Measurements from ENCODE around the gene CARD11.
A peak's percentile ranks its signal among the peaks of the same experiment; 100 is the strongest.
"Not testable (repeated sequence)": the region's sequence is repeated elsewhere in the genome, so short reads cannot be mapped to it uniquely, and the experiment has no call there.

The CARD11 gene

GRCh38 chr7:2920956-2921652 is 122.6 kb downstream of the CARD11 start:
- Mint-ChIP-seq H3K27ac (no peak overlapping the region), H3K4me3 (no peak overlapping the region), H3K9me3 (peaks cover 8% of the 10 kb centered on the region), H3K27me3 (no peaks in the 10 kb centered on the region), H3K36me3 (peaks cover 79% of the 10 kb centered on the region), H3K4me1 (peaks cover 8% of the 10 kb centered on the region)
- ATAC-seq = no peak

GRCh38 chr7:2920480-2920879 is 123.2 kb downstream of the CARD11 start:
- not testable (repeated sequence) for ATAC-seq, H3K27ac Mint-ChIP-seq

GRCh38 chr7:2920041-2920440 is 123.6 kb downstream of the CARD11 start:
- no peak for ATAC-seq
- H3K27ac Mint-ChIP-seq = no peak overlapping the region

More at GRCh38 chr7:2920480-2920879, 123.2 kb downstream of the CARD11 start:
- H3K36me3 Mint-ChIP-seq = peaks cover 74% of the 10 kb centered on the region
- H3K4me1 Mint-ChIP-seq, H3K4me3 Mint-ChIP-seq, H3K27me3 Mint-ChIP-seq, H3K9me3 Mint-ChIP-seq: not testable (repeated sequence)

GRCh38 chr7:2919256-2919655 is 124.4 kb downstream of the CARD11 start:
- no peak overlapping the region for H3K4me3 Mint-ChIP-seq
- H3K4me1 Mint-ChIP-seq = peaks cover 8% of the 10 kb centered on the region
- H3K36me3 Mint-ChIP-seq = peaks cover 70% of the 10 kb centered on the region
- no peak for ATAC-seq
- no peak overlapping the region for H3K27ac Mint-ChIP-seq
- H3K9me3 Mint-ChIP-seq = peaks cover 8% of the 10 kb centered on the region
- no peaks in the 10 kb centered on the region for H3K27me3 Mint-ChIP-seq

More at GRCh38 chr7:2920041-2920440, 123.6 kb downstream of the CARD11 start:
- Mint-ChIP-seq H3K4me1 (peaks cover 8% of the 10 kb centered on the region), H3K36me3 (peaks cover 70% of the 10 kb centered on the region), H3K4me3 (no peak overlapping the region), H3K9me3 (peaks cover 8% of the 10 kb centered on the region), H3K27me3 (no peaks in the 10 kb centered on the region)

GRCh38 chr7:2918406-2918805 is 125.3 kb downstream of the CARD11 start:
- no peak overlapping the region for H3K4me3 Mint-ChIP-seq
- H3K36me3 Mint-ChIP-seq = peaks cover 62% of the 10 kb centered on the region
- ATAC-seq = no peak
- H3K27ac Mint-ChIP-seq = no peak overlapping the region
- no peaks in the 10 kb centered on the region for H3K27me3 Mint-ChIP-seq
- peaks cover 8% of the 10 kb centered on the region for H3K9me3 Mint-ChIP-seq
- peaks cover 8% of the 10 kb centered on the region for H3K4me1 Mint-ChIP-seq

GRCh38 chr7:2915023-2915422 is 128.6 kb downstream of the CARD11 start:
- H3K4me3 Mint-ChIP-seq = no peak overlapping the region
- no peak overlapping the region for H3K27ac Mint-ChIP-seq
- peaks cover 62% of the 10 kb centered on the region for H3K36me3 Mint-ChIP-seq
- H3K9me3 Mint-ChIP-seq = peaks cover under 1% of the 10 kb centered on the region
- peaks cover 4% of the 10 kb centered on the region for H3K4me1 Mint-ChIP-seq
- ATAC-seq = no peak
- H3K27me3 Mint-ChIP-seq = no peaks in the 10 kb centered on the region

GRCh38 chr7:2913760-2914387 is 129.8 kb downstream of the CARD11 start:
- Mint-ChIP-seq H3K4me1 (peaks cover 4% of the 10 kb centered on the region), H3K27me3 (no peaks in the 10 kb centered on the region), H3K27ac (no peak overlapping the region), H3K4me3 (no peak overlapping the region), H3K9me3 (no peaks in the 10 kb centered on the region), H3K36me3 (peaks cover 57% of the 10 kb centered on the region)
- no peak for ATAC-seq

GRCh38 chr7:2912684-2913439 is 130.8 kb downstream of the CARD11 start:
- no peak for ATAC-seq
- Mint-ChIP-seq H3K27ac (no peak overlapping the region), H3K36me3 (peaks cover 62% of the 10 kb centered on the region), H3K9me3 (no peaks in the 10 kb centered on the region), H3K27me3 (no peaks in the 10 kb centered on the region), H3K4me1 (peaks cover 4% of the 10 kb centered on the region), H3K4me3 (no peak overlapping the region)

- no peaks in the 10 kb centered on the region for H3K27me3 Mint-ChIP-seq
- no peak overlapping the region for H3K4me3 Mint-ChIP-seq
- H3K36me3 Mint-ChIP-seq = peaks cover 67% of the 10 kb centered on the region
- H3K4me1 Mint-ChIP-seq = peaks cover 4% of the 10 kb centered on the region
- no peak for ATAC-seq
- H3K27ac Mint-ChIP-seq = no peak overlapping the region
- no peaks in the 10 kb centered on the region for H3K9me3 Mint-ChIP-seq
Measured at GRCh38 chr7:2911466-2911865, 132.2 kb downstream of the CARD11 start.

GRCh38 chr7:2909471-2910039 is 134.1 kb downstream of the CARD11 start:
- no peak overlapping the region for H3K27ac Mint-ChIP-seq
- H3K9me3 Mint-ChIP-seq = peaks cover 5% of the 10 kb centered on the region
- H3K4me1 Mint-ChIP-seq = peaks cover 4% of the 10 kb centered on the region
- no peak for ATAC-seq
- peaks cover 81% of the 10 kb centered on the region for H3K36me3 Mint-ChIP-seq
- H3K27me3 Mint-ChIP-seq = no peaks in the 10 kb centered on the region
- no peak overlapping the region for H3K4me3 Mint-ChIP-seq

- Mint-ChIP-seq H3K36me3 (peaks cover 86% of the 10 kb centered on the region), H3K27ac (peak overlapping the region; percentile 37), H3K27me3 (no peaks in the 10 kb centered on the region), H3K4me3 (no peak overlapping the region), H3K9me3 (peaks cover 5% of the 10 kb centered on the region), H3K4me1 (peaks cover 8% of the 10 kb centered on the region)
- ATAC-seq = no peak
Measured at GRCh38 chr7:2909043-2909442, 134.6 kb downstream of the CARD11 start.

- H3K4me1 Mint-ChIP-seq = peaks cover 13% of the 10 kb centered on the region
- H3K4me3 Mint-ChIP-seq = no peak overlapping the region
- H3K36me3 Mint-ChIP-seq = peaks cover 86% of the 10 kb centered on the region
- H3K27ac Mint-ChIP-seq = peak overlapping the region; percentile 37
- H3K27me3 Mint-ChIP-seq = no peaks in the 10 kb centered on the region
- H3K9me3 Mint-ChIP-seq = peaks cover 5% of the 10 kb centered on the region
- no peak for ATAC-seq
Measured at GRCh38 chr7:2908103-2908683, 135.5 kb downstream of the CARD11 start.

- Mint-ChIP-seq H3K27me3 (no peaks in the 10 kb centered on the region), H3K4me1 (peaks cover 10% of the 10 kb centered on the region), H3K4me3 (no peak overlapping the region), H3K9me3 (peaks cover 5% of the 10 kb centered on the region), H3K36me3 (peaks cover 67% of the 10 kb centered on the region), H3K27ac (peak overlapping the region; percentile 39)
- ATAC-seq = peak; percentile 46
Measured at GRCh38 chr7:2906197-2906931, 137.3 kb downstream of the CARD11 start.

- Mint-ChIP-seq H3K4me1 (peaks cover 10% of the 10 kb centered on the region), H3K27ac (peak overlapping the region; percentile 39), H3K27me3 (no peaks in the 10 kb centered on the region), H3K36me3 (peaks cover 59% of the 10 kb centered on the region), H3K4me3 (no peak overlapping the region), H3K9me3 (peaks cover 5% of the 10 kb centered on the region)
- no peak for ATAC-seq
Measured at GRCh38 chr7:2905500-2905899, 138.2 kb downstream of the CARD11 start.
